Neural cell (in vitro differentiated cells): Measurements from ENCODE around the gene COL18A1.

ENCODE experiments used
- POLR2AphosphoS5 ChIP-seq: IDR thresholded peaks from 2 replicates; pipeline ENCODE4 v1.6.1; 2012
- RAD21 ChIP-seq: fragments of 450-650 bp; conservative IDR thresholded peaks from 2 replicates; pipeline ENCODE4 v1.6.1; 2014; ENCODE audit warnings: antibody characterized with exemption, mild to moderate bottlenecking, moderate library complexity
- TAF1 ChIP-seq: IDR thresholded peaks from 2 replicates; pipeline ENCODE4 v1.6.1; 2012; ENCODE audit warnings: low read depth
- TF ChIP-seq, protein P1 (sequence below): fragments of 450-650 bp; IDR thresholded peaks from 2 replicates; pipeline ENCODE4 v1.5.1; 2014; ENCODE audit warnings: antibody characterized with exemption, mild to moderate bottlenecking, moderate library complexity; ENCODE audit not compliant: poor library complexity, severe bottlenecking
- TF ChIP-seq, protein P2 (sequence below): IDR thresholded peaks from 2 replicates; pipeline ENCODE4 v1.6.1; 2012; ENCODE audit warnings: borderline replicate concordance

DNA sequence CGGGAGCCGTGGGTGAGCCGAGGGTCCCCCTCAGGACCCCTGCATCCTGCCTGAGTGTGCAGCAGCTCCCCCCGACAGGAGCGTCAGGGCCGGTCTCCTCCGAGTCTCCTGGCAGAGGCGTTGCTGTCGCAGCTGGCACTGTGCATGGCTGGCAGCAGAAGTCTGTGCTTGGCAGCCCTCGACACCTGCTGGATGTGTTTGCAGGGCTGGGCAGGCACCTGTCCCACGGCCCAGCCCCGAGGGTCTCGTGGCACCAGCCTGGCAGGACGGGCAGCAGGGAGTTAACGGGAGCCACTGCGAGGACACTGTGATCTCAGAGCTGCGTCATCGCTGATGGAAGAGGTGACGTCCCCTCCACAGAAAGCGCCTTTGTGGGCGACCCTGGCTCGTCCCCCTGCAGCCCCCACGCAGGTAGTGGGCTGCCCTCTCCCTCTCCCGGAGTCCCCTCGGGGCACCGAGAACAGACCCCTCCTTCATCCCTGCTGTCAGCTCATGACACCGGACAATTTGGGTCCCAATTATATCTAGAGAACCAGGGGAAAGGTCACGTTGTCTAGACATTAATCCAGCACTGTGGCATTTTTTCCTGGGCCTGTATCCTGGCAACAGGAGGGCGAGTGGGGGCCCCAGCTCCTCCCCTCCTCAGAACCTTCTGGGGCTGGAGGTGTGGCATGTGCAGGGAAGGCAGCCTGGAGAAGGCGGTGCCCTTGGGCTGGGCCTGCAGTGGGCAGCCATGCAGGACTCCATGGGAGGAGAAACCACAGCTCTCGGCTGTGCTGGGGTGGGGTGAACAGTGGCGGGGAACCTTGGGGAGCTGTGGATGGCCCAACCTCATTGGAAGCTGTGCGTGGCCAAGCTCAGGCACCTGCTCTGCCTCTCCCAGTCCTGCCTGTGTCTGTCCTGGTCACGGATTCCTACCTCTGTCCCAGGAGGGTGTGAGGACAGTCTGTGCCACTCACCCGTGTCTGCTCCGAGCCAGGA lies 15.4 kb downstream of the COL18A1 start:
- TF ChIP-seq RAD21 (no peak), POLR2AphosphoS5 (no peak), TAF1 (no peak)
- TF ChIP-seq, protein P1, sequence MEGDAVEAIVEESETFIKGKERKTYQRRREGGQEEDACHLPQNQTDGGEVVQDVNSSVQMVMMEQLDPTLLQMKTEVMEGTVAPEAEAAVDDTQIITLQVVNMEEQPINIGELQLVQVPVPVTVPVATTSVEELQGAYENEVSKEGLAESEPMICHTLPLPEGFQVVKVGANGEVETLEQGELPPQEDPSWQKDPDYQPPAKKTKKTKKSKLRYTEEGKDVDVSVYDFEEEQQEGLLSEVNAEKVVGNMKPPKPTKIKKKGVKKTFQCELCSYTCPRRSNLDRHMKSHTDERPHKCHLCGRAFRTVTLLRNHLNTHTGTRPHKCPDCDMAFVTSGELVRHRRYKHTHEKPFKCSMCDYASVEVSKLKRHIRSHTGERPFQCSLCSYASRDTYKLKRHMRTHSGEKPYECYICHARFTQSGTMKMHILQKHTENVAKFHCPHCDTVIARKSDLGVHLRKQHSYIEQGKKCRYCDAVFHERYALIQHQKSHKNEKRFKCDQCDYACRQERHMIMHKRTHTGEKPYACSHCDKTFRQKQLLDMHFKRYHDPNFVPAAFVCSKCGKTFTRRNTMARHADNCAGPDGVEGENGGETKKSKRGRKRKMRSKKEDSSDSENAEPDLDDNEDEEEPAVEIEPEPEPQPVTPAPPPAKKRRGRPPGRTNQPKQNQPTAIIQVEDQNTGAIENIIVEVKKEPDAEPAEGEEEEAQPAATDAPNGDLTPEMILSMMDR = no peak
- TF ChIP-seq, protein P2, sequence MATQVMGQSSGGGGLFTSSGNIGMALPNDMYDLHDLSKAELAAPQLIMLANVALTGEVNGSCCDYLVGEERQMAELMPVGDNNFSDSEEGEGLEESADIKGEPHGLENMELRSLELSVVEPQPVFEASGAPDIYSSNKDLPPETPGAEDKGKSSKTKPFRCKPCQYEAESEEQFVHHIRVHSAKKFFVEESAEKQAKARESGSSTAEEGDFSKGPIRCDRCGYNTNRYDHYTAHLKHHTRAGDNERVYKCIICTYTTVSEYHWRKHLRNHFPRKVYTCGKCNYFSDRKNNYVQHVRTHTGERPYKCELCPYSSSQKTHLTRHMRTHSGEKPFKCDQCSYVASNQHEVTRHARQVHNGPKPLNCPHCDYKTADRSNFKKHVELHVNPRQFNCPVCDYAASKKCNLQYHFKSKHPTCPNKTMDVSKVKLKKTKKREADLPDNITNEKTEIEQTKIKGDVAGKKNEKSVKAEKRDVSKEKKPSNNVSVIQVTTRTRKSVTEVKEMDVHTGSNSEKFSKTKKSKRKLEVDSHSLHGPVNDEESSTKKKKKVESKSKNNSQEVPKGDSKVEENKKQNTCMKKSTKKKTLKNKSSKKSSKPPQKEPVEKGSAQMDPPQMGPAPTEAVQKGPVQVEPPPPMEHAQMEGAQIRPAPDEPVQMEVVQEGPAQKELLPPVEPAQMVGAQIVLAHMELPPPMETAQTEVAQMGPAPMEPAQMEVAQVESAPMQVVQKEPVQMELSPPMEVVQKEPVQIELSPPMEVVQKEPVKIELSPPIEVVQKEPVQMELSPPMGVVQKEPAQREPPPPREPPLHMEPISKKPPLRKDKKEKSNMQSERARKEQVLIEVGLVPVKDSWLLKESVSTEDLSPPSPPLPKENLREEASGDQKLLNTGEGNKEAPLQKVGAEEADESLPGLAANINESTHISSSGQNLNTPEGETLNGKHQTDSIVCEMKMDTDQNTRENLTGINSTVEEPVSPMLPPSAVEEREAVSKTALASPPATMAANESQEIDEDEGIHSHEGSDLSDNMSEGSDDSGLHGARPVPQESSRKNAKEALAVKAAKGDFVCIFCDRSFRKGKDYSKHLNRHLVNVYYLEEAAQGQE = no peak
